Kidney (tissue), 14 donors: Measurements from ENCODE around the gene PCDH9. TPM values are rescaled to one million over a fixed set of nuclear protein-coding genes. Genes with fewer than 3 reads are reported as not detected.

Source experiments
- DNase-seq, 5 donors: peaks; one replicate each; pipeline ENCODE4 v3.0.0-alpha.2; 2013 to 2020
- FAIRE-seq: peaks from 2 replicates; lab custom pipeline; 2012; peaks lifted over from hg19 to GRCh38; lab: Jason Lieb, UNC
- H3K27ac ChIP-seq, 2 donors: one replicate each; pipeline ENCODE4 v1.7.0; 2013; ENCODE audit warnings: low read depth in 2 of 2, low read length in 2 of 2, inconsistent platforms in 1 of 2
- H3K27me3 ChIP-seq: one replicate; pipeline ENCODE4 v1.7.1; 2013; ENCODE audit warnings: low read length, inconsistent platforms; ENCODE audit not compliant: control insufficient read depth, insufficient read depth
- H3K36me3 ChIP-seq, 3 donors: one replicate each; pipeline versions ENCODE4 v1.7.0 to v1.7.1; 2013; ENCODE audit warnings: low read length in 3 of 3, control low read depth in 1 of 3, inconsistent platforms in 1 of 3; ENCODE audit not compliant: insufficient read depth in 3 of 3, control insufficient read depth in 2 of 3
- H3K4me1 ChIP-seq, 3 donors: one replicate each; pipeline versions ENCODE4 v1.7.0 to v1.7.1; 2013; ENCODE audit warnings: low read length in 3 of 3, inconsistent platforms in 1 of 3, low read depth in 1 of 3; ENCODE audit not compliant: control insufficient read depth in 2 of 3, insufficient read depth in 2 of 3
- H3K4me3 ChIP-seq, 3 donors: one replicate each; pipeline versions ENCODE4 v1.7.0 to v1.8.1; 2013; ENCODE audit warnings: low read length in 3 of 3, control low read depth in 1 of 3, inconsistent platforms in 1 of 3
- H3K9ac ChIP-seq, 3 donors: one replicate each; pipeline versions ENCODE4 v1.7.0 to v1.7.1; 2013; ENCODE audit warnings: low read length in 3 of 3, control low read depth in 1 of 3, inconsistent platforms in 1 of 3
- H3K9me3 ChIP-seq, 3 donors: one replicate each; pipeline versions ENCODE4 v1.7.0 to v1.7.1; 2013; ENCODE audit warnings: low read length in 3 of 3, control low read depth in 1 of 3, inconsistent platforms in 1 of 3; ENCODE audit not compliant: control insufficient read depth in 2 of 3, insufficient read depth in 1 of 3
- intact Hi-C: fragments of 100-400 bp; cut with DNase I; formaldehyde crosslinking; loops from one replicate; pipeline ENCODE4 v1.11.1; 2022
- polyA plus RNA-seq: library from polyadenylated mRNA; stranded (reverse); fragments of 350-450 nt; fragmentation: Illumina TruSeq; extraction: RNeasy Lipid Tissue Mini Kit (QIAGEN cat#74804); gene quantifications from one replicate; pipeline ENCODE4 v1.2.3, GENCODE V29; 2014; ENCODE audit warnings: low read depth, low replicate concordance; ENCODE audit not compliant: insufficient read depth
- total RNA-seq: library from RNA; stranded (reverse); fragmentation: NEBNext Ultra II Directional; extraction: Animal tissue kit (Norgen Biotek cat#: 25700); gene quantifications from one replicate; pipeline ENCODE4 v1.2.1, GENCODE V29; 2021
- TF ChIP-seq, protein P1 (sequence below): IDR thresholded peaks from 3 replicates; pipeline ENCODE4 v1.5.1; 2012; ENCODE audit warnings: mild to moderate bottlenecking, moderate library complexity, borderline replicate concordance; ENCODE audit not compliant: insufficient read depth; ENCODE audit errors: extremely low read depth
- donor health status: control.
- donor health status: control.
- donor health status: control.
- donor health status: control.
- donor health status: control.
- donor health status: DM: yes; HTN: yes; CAD: no.
- donor health status: Normal renal cell carcinoma (clear cell type).

PCDH9 gene
- total and polyA plus RNA-seq, 2 donors from 2014 or later: 1.6 to 9.5 TPM

DNA sequence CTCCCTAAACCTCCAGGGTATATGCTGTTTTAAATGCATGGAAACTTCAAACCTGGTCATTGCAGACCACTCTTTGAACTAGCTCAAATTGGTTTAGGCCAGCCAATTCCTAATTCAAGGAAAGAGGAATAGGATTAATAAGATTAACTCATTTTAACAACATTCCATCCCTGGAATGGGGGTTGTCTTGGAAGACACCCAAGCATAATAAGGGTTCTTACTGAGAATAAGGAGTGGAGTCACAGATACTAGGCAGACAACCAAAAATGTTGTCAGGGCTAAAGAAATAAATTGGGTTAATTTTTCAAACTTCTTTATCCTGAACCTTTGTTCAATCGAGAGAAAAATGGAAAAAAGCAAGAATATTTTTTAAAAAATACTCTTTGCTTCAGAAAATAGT is 186.2 kb downstream of the PCDH9 start:
- peak in 1 of 5 donors; percentile 12 for DNase-seq
- no peak for FAIRE-seq
- H3K9ac ChIP-seq: no peak overlapping the region
- intact Hi-C loops: no loop called here
- no peak overlapping the region for H3K4me3 ChIP-seq
- no peak overlapping the region for H3K27ac ChIP-seq
- TF ChIP-seq, protein P1, sequence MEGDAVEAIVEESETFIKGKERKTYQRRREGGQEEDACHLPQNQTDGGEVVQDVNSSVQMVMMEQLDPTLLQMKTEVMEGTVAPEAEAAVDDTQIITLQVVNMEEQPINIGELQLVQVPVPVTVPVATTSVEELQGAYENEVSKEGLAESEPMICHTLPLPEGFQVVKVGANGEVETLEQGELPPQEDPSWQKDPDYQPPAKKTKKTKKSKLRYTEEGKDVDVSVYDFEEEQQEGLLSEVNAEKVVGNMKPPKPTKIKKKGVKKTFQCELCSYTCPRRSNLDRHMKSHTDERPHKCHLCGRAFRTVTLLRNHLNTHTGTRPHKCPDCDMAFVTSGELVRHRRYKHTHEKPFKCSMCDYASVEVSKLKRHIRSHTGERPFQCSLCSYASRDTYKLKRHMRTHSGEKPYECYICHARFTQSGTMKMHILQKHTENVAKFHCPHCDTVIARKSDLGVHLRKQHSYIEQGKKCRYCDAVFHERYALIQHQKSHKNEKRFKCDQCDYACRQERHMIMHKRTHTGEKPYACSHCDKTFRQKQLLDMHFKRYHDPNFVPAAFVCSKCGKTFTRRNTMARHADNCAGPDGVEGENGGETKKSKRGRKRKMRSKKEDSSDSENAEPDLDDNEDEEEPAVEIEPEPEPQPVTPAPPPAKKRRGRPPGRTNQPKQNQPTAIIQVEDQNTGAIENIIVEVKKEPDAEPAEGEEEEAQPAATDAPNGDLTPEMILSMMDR: no peak
- peaks cover 0 to 3% (median 0%) of the 10 kb centered on the region in 3 donors for H3K4me1 ChIP-seq
- no peaks in the 10 kb centered on the region for H3K9me3 ChIP-seq
- H3K27me3 ChIP-seq: no peaks in the 10 kb centered on the region
- H3K36me3 ChIP-seq: no peaks in the 10 kb centered on the region

DNA sequence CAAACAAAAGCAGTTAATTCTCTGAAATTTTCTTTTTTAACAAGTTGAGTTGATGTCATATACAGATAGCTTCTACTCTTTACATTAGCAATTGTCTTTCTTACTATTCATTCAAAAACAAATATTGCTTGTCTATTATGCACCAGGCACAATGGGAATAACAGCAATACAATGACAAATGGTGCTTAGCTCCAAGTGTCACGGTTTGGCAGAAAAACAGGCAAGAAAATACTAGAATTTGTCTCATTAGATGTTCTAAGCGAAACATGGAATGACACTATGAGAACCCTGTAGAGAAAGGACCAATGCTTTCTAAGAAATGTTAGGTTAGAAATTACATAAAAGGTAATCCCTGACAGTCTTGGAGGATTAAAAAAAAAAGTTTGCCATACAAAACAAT is 187.6 kb downstream of the PCDH9 start:
- Histone ChIP-seq H3K27me3 (no peaks in the 10 kb centered on the region), H3K9me3 (no peaks in the 10 kb centered on the region), H3K9ac (no peak overlapping the region), H3K4me3 (no peak overlapping the region), H3K4me1 (no peaks in the 10 kb centered on the region), H3K36me3 (no peaks in the 10 kb centered on the region), H3K27ac (no peak overlapping the region)
- no peak for DNase-seq
- TF ChIP-seq, protein P1: no peak
- FAIRE-seq: no peak
- intact Hi-C loops: no loop called here

DNA sequence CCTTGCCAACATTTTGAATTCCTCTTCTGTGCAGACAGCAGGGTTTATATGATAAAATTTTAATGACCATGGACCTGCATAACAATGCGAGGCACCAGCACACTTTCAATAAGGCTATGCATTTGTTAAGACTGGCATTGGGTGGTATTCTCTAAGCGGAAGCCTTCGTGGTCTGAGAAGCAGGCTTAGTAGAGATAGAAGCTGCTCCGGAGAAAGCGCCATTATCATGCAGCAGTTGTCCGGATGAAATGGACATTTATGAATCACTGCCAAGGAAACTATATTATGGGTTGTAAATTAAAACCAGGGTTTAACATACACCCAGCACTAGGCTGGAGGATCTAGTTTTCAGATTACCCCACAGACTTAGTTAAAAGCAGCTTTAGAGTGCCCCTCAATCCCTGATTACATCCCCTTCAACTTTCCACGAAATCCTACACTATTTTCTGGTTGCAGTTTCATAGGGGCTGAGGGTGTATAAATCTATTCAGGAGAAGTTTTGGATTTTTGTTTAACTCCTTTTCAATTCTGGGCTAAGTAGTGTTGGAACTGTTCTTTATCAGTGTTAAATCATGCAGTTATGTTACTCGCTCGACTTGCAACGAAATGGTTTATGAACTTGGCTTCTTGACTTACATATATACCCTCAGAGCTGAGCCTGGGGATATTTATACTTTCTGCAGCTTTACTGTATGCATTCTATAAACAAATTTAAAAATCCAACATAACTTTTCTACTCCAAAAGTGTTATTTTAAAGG is 193.3 kb downstream of the PCDH9 start:
- intact Hi-C loops: no loop called here
- TF ChIP-seq, protein P1: no peak
- Histone ChIP-seq H3K27me3 (no peaks in the 10 kb centered on the region), H3K4me1 (no peaks in the 10 kb centered on the region), H3K9ac (no peak overlapping the region), H3K4me3 (no peak overlapping the region), H3K27ac (no peak overlapping the region), H3K36me3 (no peaks in the 10 kb centered on the region), H3K9me3 (no peaks in the 10 kb centered on the region)
- FAIRE-seq (no peak), DNase-seq (peak in 1 of 5 donors; percentile 33)

DNA sequence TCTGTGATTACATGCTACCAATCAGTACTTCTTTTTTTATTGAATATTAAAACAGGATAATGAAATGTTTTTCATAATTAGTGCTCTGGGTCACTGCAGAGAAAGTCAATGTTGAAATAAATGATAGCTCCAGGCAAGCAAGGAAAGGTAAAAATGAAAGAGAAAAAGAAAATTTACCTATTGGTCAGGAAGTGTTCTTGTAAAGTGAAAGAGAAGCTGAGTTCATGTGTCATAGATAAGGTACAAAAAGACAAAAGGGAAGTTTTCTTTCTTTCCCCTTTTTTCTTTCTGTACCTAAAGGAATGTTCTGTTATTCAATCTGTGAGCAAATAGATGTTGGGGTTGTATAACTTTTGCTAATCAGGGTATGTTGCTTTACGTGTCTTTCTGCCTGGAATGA is 197.0 kb downstream of the PCDH9 start:
- Histone ChIP-seq H3K9me3 (no peaks in the 10 kb centered on the region), H3K4me1 (no peaks in the 10 kb centered on the region), H3K36me3 (no peaks in the 10 kb centered on the region), H3K4me3 (no peak overlapping the region), H3K27me3 (no peaks in the 10 kb centered on the region), H3K9ac (no peak overlapping the region), H3K27ac (no peak overlapping the region)
- FAIRE-seq (no peak), DNase-seq (no peak)
- TF ChIP-seq, protein P1: no peak
- intact Hi-C loops: no loop called here
